Astrocyte (in vitro differentiated cells and primary cell): Measurements from ENCODE around the gene PRKCE.

Experiments used
- CTCF ChIP-seq: IDR thresholded peaks from 2 replicates; pipeline ENCODE4 v1.5.1; 2011; ENCODE audit warnings: low read depth, mild to moderate bottlenecking, inconsistent platforms, low read length, moderate library complexity; ENCODE audit not compliant: insufficient read depth
- EZH2 ChIP-seq: IDR thresholded peaks from 2 replicates; pipeline ENCODE4 v1.6.1; 2012; ENCODE audit warnings: mild to moderate bottlenecking, low read length, inconsistent platforms; ENCODE audit not compliant: insufficient read depth

- TF ChIP-seq CTCF (no peak), EZH2 (no peak)
These were observed 543.4 kb downstream of the PRKCE start for GRCh38 chr2:46194856-46195255.
